Stimulated activated CD4-positive, alpha-beta T cell treated with anti-CD3 and anti-CD28 coated beads, Interleukin-4, amount 100 ng/mL, for 1 hour (primary cell): ENCODE data around the gene PDE6C.

Source experiments
- DNase-seq: peaks from one replicate; pipeline ENCODE4 v3.0.0-alpha.2; 2020

The PDE6C gene

GRCh38 chr10:93612311-93612710 lies at the start of gene PDE6C:
TSS of gene PDE6C (plus strand) at chr10:93612537. CDS start at chr10:93612726, 189 bp downstream.
- no peak for DNase-seq

DNA sequence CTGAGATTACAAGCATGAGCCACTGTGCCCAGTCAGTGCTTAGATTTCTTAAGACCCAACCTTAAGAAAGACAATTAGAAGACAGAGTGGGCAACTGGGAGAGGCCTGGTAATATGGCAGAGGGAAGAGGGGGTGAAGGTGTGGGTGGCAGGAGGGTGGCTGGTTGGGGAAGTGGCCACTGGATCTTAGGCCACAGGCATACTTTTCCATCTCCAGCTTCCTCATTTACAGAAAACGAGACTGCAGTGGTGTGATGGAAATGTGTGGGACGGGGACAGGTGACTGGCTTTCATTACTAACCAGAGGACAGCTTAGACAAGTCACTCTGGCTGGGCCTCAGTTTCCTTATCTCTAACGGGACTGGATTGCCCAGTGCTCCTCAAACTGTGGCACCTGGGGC lies 46.9 kb upstream of the PDE6C start:
- DNase-seq, result no peak

- no peak for DNase-seq
These were observed 45.7 kb upstream of the PDE6C start, which contains the start of gene FFAR4 for GRCh38 chr10:93566435-93567276. TSS of gene FFAR4 (plus strand) at chr10:93566665. CDS start at chr10:93566721, 56 bp downstream.

DNA sequence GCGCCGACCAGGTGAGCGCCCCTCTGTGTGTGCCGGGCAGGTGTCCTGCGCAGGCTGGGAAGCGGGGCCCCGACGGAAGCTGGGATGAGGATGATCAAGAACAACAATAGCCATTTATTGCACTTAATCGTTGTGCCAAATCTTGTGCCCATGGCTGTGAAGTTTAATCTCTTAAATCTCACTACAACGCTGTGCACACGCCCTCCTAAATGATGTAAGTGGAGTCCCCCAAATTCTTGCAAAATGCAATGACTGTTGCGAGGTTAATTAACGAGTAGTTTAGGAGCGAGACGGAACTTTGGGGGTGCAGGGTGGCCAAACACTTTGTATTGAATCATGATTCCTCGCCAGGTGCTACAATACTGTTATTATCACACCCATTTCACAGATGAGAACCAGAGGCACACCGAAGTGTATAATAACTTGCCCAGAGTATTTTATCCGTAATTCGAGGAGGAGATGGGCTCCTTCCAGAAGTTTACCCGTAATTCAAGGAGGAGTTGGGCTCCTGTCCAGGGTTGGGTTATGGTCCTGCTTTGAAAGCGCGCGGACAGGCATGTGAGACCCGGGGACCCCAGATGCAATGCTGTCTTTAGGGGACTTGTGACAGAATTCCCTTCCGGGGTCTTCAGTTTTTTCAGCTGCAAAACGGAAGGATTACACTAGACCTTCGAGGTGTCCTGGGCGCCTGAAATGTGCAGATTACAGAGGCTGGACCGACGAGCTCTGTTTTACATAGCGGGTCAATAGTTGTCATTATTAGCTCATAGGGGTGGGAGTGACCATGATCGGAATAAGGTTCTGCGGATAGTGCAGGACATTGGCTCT lies 44.8 kb upstream of the PDE6C start:
- no peak for DNase-seq

DNA sequence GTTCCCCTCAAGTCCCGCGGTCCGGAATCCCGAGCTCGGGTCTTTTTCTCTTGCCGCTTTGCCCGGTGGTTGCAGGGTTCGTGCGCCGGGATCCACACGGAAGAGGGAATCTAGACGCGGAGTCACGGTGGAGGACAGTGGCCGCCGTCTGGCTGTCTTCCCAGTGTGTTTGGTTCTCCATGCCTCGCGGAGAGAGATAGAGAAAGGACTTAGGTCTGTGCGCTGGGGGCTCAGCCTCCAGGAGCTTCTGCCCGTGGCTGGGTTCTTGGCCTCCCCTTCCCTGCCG lies 44.3 kb upstream of the PDE6C start:
- no peak for DNase-seq

- no peak for DNase-seq
These were observed 42.0 kb upstream of the PDE6C start for GRCh38 chr10:93570383-93570782.

- no peak for DNase-seq
These were observed 39.7 kb upstream of the PDE6C start for GRCh38 chr10:93572606-93573005.

DNA sequence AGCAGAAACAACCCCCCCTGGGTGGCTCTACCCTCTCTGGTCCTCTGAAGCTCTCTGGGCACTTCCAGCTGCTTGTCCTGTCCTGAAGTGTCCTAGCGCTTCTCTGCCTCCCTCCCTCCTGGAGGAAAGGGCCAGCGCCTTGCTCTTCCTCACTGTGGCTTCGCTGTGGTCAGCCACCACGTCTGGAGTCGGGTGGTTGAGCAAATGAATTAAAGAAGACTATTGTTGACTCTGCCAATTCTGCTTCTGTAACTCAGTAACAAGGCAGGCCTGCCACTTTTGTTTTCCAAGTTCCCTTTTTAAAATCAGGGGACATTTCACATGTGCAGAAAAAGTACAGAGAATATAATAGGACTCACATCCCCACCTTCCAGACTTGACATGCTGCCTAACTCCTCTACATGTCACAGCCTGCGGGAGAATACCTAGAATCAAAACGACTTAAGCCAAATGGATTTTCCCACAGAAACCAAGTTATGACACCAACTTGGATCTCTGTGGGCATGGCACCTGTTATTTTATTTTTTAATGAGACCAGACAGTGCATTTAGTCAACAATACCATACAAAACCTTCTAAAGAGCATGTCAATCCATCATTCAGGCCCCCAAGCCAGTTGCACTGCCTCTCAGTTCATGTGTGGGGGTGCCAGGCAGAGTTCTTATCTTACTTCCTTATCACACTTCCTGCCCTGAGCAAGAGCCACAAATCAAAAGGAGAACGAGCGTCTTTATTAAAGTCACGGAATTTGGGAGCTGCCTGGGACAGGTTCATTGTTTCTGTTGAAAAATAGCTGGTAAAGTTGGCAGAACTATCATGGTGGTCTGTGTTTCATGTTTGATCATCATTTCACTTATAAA lies 39.1 kb upstream of the PDE6C start:
- DNase-seq, result no peak

DNA sequence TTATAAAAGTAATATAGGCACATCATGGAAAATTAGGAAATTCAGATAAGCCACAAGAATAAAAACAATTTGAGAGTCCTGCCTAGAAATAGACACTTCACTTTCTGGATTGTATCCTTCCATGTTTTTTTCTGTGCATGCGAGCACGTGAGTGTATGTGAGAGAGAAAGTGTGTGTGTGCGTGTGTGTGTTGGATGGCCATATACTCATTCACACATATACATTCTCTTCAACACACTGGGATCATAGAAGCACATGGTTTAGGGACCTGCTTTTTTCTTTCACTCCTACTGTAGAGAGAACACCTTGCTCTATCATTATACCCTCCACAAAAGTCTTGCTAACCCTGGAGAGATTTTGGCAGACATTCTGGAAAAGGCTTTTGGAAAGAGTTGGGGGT lies 38.4 kb upstream of the PDE6C start:
- DNase-seq, result no peak

- no peak for DNase-seq
These were observed 35.4 kb upstream of the PDE6C start for GRCh38 chr10:93576888-93577287.

- DNase-seq, result no peak
These were observed 34.8 kb upstream of the PDE6C start for GRCh38 chr10:93577565-93577964.

GRCh38 chr10:93579089-93579488 lies 33.2 kb upstream of the PDE6C start:
- no peak for DNase-seq

DNA sequence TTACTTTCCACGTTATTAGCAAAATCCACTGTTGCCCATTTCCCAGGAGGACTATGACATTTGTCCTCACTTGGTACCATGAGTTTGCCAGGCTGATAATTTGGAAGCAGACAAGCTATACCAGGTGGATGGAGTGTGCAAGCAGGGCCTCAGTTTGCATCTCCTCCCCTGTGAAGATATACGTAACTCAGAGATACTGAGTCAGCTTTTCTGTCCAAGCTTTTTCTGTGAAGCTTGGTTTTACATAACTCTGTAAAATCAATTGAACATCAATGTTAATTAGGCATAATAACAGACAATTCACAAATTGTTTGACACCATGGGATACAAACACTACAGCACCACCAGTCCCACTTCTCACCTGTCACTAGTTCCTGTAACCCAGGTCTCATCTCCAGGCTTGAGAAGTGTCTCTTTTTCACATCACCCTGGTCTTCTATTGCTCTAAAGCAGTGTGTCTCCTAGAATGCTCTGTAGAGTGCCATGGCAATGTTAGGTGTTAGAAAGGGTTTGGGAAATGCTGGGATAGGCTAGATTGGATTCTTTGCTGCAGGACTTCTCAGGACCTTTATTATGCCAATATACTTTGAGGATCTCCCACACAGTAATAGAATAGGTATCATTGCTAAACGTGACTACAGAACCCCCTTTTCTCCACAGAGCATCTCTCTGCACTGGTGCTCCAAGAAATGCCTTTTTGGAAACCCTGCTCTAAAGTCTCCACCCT lies 32.2 kb upstream of the PDE6C start:
- no peak for DNase-seq

DNA sequence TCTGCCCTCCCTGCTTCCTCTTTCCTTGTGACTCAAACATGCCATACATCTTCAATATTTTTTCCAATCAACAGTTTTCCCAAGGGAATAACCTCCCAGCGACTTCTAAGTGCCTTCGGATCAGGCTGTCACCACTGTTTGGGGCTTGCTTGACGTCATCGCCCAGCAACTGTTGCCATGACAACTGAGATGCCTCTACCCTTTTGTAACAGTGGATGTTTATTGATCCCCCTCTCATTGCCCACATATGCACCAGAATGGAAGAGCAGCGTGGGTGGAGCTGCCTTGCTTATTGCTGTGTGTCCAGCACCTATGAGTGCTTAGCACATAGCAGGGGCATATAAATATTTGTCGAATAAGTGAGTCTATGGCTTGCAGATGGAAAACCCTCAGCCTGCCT lies 31.5 kb upstream of the PDE6C start:
- no peak for DNase-seq

DNA sequence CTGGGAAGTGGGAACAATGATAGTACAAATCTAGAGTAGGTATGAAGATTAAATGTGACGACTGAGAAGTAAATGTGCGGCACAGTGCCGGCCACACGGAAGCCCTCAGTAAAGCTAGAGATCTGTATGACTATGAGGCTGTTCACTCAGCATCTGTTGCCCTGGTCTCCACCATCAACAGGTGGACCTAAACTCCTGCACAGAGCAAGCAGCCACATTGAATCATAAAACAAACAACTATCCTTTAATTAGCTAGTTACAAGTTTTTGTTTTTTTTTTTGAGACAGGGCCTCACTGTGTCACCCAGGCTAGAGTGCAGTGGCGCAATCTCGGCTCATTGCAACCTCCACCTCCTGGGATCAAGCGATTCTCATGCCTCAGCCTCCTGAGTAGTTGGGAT lies 27.9 kb upstream of the PDE6C start:
- no peak for DNase-seq

- no peak for DNase-seq
These were observed 22.4 kb upstream of the PDE6C start for GRCh38 chr10:93589648-93590562.

DNA sequence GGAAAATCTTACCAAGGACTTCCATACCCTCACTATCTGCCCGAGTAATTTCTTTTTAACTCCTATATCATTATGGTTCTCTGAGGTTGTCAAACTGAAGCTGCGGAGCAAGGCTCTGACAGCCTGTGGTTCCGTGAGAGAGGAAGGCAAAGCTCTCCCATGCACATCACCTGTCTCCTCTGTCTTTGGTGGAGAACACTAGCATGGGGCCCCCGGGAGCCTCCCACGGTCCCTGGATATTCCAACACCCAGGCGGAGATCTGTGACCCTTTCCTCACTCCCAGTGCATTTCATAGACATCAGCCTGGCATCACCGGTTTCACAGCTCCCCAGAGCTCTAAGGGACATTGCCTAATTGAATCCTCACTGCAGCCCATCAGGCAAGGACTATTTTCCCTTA lies 21.7 kb upstream of the PDE6C start:
- DNase-seq, result no peak

GRCh38 chr10:93591065-93591808 lies 21.1 kb upstream of the PDE6C start:
- no peak for DNase-seq

DNA sequence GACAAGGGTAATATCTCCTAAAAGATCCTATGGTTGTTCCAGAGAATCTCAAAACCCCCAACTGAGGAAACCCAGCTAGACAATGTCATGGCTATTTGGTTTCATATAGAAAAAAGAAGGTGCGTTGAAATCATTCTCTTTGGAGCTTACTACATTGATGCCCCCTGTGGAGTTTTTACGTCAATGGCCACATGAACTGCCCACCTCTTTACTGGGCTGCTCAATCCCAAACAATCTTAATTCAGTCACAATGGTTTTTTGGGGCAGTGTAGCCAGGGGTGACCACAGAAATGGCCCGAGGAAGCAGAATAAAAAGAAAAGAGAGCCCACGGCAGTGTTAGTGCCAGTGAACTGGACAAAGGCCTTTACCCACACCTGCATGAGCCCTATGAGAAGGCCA lies 19.1 kb upstream of the PDE6C start:
- no peak for DNase-seq

- no peak for DNase-seq
These were observed 18.6 kb upstream of the PDE6C start for GRCh38 chr10:93593749-93594148.

GRCh38 chr10:93594518-93594917 lies 17.8 kb upstream of the PDE6C start:
- DNase-seq, result no peak
